Breast epithelium (tissue), 3 donors: ENCODE measurements around the gene INS.

Source experiments
- CTCF ChIP-seq, 3 donors: fragments of 450-650 bp; IDR thresholded peaks; one replicate each; pipeline ENCODE4 v1.5.1; 2016 to 2017; ENCODE audit warnings: antibody characterized with exemption in 3 of 3, mild to moderate bottlenecking in 3 of 3, moderate library complexity in 3 of 3
- POLR2A ChIP-seq: fragments of 450-650 bp; IDR thresholded peaks from one replicate; pipeline ENCODE4 v1.6.1; 2016; ENCODE audit warnings: antibody characterized with exemption, mild to moderate bottlenecking, moderate library complexity
- POLR2AphosphoS5 ChIP-seq, 3 donors: sonication (generic); formaldehyde crosslinking; IDR thresholded peaks; one replicate each; pipeline ENCODE4 v1.6.1; 2017; ENCODE audit warnings: antibody characterized with exemption in 3 of 3

GRCh38 chr11:2209900-2210321, 48.9 kb upstream of the INS start:
- TF ChIP-seq POLR2A = no peak
- TF ChIP-seq CTCF (IDR thresholded peaks at IDR 0.05) = no peak
- no peak for TF ChIP-seq POLR2AphosphoS5 (IDR thresholded peaks at IDR 0.05)
